ENCODE measurements around the gene CENPT. TPM values are rescaled to one million over a fixed set of nuclear protein-coding genes. Genes with fewer than 3 reads are reported as not detected.

CENPT gene
- total RNA-seq, 1 donor from 2014 or later = 82.9 TPM

GRCh38 chr16:67872631-67873434, 25.3 kb upstream of the CENPT start, which contains the start of gene EDC4:
EDC4 (plus strand) TSS chr16:67873052; CDS start chr16:67873262, 210 bp downstream.
- peaks cover 27% of the 10 kb centered on the region for H3K36me3 Mint-ChIP-seq (ENCODE audit: low read depth, unreplicated experiment)
- H3K9me3 Mint-ChIP-seq (ENCODE audit: unreplicated experiment) = no peaks in the 10 kb centered on the region
- peak within 1 kb of the TSS; percentile 95 for H3K27ac Mint-ChIP-seq (ENCODE audit: unreplicated experiment)
- peak within 1 kb of the TSS; percentile 97 for H3K4me3 Mint-ChIP-seq (ENCODE audit: unreplicated experiment)
- DNase-seq (ENCODE audit: low spot score) = peak; percentile 68
- peaks cover 15% of the 10 kb centered on the region for H3K27me3 Mint-ChIP-seq (ENCODE audit: unreplicated experiment)
- TF ChIP-seq CTCF (IDR thresholded peaks at IDR 0.05; ENCODE audit: unreplicated experiment) = no peak
- H3K4me1 Mint-ChIP-seq (ENCODE audit: unreplicated experiment) = peaks cover 43% of the 10 kb centered on the region

- Mint-ChIP-seq H3K27me3 (ENCODE audit: unreplicated experiment) (peaks cover 15% of the 10 kb centered on the region), H3K9me3 (ENCODE audit: unreplicated experiment) (no peaks in the 10 kb centered on the region), H3K4me1 (ENCODE audit: unreplicated experiment) (peaks cover 43% of the 10 kb centered on the region), H3K36me3 (ENCODE audit: low read depth, unreplicated experiment) (peaks cover 22% of the 10 kb centered on the region), H3K4me3 (ENCODE audit: unreplicated experiment) (peak overlapping the region; percentile 86), H3K27ac (ENCODE audit: unreplicated experiment) (no peak overlapping the region)
- DNase-seq (ENCODE audit: low spot score) = no peak
- no peak for TF ChIP-seq CTCF (IDR thresholded peaks at IDR 0.05; ENCODE audit: unreplicated experiment)
These were observed 24.7 kb upstream of the CENPT start for GRCh38 chr16:67872131-67872630.

DNA sequence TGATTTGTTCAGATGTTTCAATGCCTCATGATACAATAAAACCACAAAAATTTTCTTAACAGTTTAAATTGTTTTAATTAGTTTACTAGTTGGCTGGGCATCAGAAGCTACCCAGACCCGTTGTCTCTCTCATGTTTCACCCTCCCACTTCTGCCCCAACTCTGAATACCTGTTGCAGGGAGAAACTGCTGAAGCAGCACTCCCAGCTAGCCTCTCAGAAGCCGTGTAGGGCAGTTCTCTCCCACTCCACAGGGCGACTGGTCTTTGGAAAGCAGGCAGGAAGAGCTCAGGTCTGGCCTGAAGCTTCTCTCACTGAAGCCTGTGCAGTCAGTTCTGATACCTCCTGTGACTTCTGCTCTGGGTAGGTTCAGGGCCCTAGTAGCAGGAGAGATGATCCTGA, 23.8 kb upstream of the CENPT start:
- peaks cover 43% of the 10 kb centered on the region for H3K4me1 Mint-ChIP-seq (ENCODE audit: unreplicated experiment)
- H3K36me3 Mint-ChIP-seq (ENCODE audit: low read depth, unreplicated experiment) = peaks cover 20% of the 10 kb centered on the region
- H3K27me3 Mint-ChIP-seq (ENCODE audit: unreplicated experiment) = peaks cover 12% of the 10 kb centered on the region
- TF ChIP-seq CTCF (IDR thresholded peaks at IDR 0.05; ENCODE audit: unreplicated experiment) = no peak
- no peak for DNase-seq (ENCODE audit: low spot score)
- no peak overlapping the region for H3K4me3 Mint-ChIP-seq (ENCODE audit: unreplicated experiment)
- H3K27ac Mint-ChIP-seq (ENCODE audit: unreplicated experiment) = no peak overlapping the region
- H3K9me3 Mint-ChIP-seq (ENCODE audit: unreplicated experiment) = no peaks in the 10 kb centered on the region

DNA sequence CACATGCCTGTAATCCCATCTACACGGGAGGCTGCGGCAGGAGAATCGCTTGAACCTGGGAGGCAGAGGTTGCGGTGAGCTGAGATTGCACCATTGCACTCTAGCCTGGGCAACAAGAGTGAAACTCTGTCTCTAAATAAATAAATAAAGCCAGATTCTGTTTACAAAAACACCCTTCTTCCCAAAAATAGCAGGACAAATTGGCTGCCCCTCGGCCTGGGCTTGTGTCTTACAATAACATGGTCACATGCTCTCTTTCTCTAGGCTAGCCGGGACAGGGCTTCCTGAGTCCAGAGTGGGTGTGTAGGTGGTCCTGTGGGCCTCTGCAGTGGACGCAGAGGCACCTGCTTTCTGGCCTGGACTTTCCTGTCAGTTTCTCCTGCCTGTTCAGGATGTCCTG, 22.2 kb upstream of the CENPT start:
- DNase-seq (ENCODE audit: low spot score) = no peak
- TF ChIP-seq CTCF (IDR thresholded peaks at IDR 0.05; ENCODE audit: unreplicated experiment) = no peak
- peaks cover 8% of the 10 kb centered on the region for H3K27me3 Mint-ChIP-seq (ENCODE audit: unreplicated experiment)
- no peak overlapping the region for H3K4me3 Mint-ChIP-seq (ENCODE audit: unreplicated experiment)
- H3K9me3 Mint-ChIP-seq (ENCODE audit: unreplicated experiment) = no peaks in the 10 kb centered on the region
- peaks cover 32% of the 10 kb centered on the region for H3K4me1 Mint-ChIP-seq (ENCODE audit: unreplicated experiment)
- H3K27ac Mint-ChIP-seq (ENCODE audit: unreplicated experiment) = peak overlapping the region; percentile 64
- H3K36me3 Mint-ChIP-seq (ENCODE audit: low read depth, unreplicated experiment) = peaks cover 10% of the 10 kb centered on the region

- H3K4me3 Mint-ChIP-seq (ENCODE audit: unreplicated experiment) = no peak overlapping the region
- TF ChIP-seq CTCF (IDR thresholded peaks at IDR 0.05; ENCODE audit: unreplicated experiment) = no peak
- no peak for DNase-seq (ENCODE audit: low spot score)
- H3K27me3 Mint-ChIP-seq (ENCODE audit: unreplicated experiment) = peaks cover 5% of the 10 kb centered on the region
- H3K4me1 Mint-ChIP-seq (ENCODE audit: unreplicated experiment) = peaks cover 19% of the 10 kb centered on the region
- no peaks in the 10 kb centered on the region for H3K9me3 Mint-ChIP-seq (ENCODE audit: unreplicated experiment)
- peaks cover 10% of the 10 kb centered on the region for H3K36me3 Mint-ChIP-seq (ENCODE audit: low read depth, unreplicated experiment)
- no peak overlapping the region for H3K27ac Mint-ChIP-seq (ENCODE audit: unreplicated experiment)
These were observed 20.8 kb upstream of the CENPT start for GRCh38 chr16:67868290-67868689.
